Stromal cell of bone marrow (primary cell): ENCODE results near the gene ATP11A.
A peak's percentile ranks its signal among the peaks of the same experiment; 100 is the strongest.
"Not testable (repeated sequence)": the region's sequence is repeated elsewhere in the genome, so short reads cannot be mapped to it uniquely, and the experiment has no call there.

Experiments
- DNase-seq: peaks from one replicate; pipeline ENCODE4 v3.0.0-alpha.2; 2012; ENCODE audit warnings: low read depth

The ATP11A gene

GRCh38 chr13:112799394-112799793 is 109.6 kb downstream of the ATP11A start:
- DNase-seq = no peak

- DNase-seq = no peak
Measured at GRCh38 chr13:112800057-112800456, 110.2 kb downstream of the ATP11A start.

GRCh38 chr13:112800807-112801206 is 111.0 kb downstream of the ATP11A start:
- DNase-seq = not testable (repeated sequence)

GRCh38 chr13:112802802-112803195 is 113.0 kb downstream of the ATP11A start:
- DNase-seq = no peak

GRCh38 chr13:112803422-112803821 is 113.6 kb downstream of the ATP11A start:
- DNase-seq = no peak

GRCh38 chr13:112804374-112804773 is 114.5 kb downstream of the ATP11A start:
- DNase-seq = no peak

- no peak for DNase-seq
Measured at GRCh38 chr13:112806739-112807652, 117.2 kb downstream of the ATP11A start.

GRCh38 chr13:112807653-112808376 is 118.0 kb downstream of the ATP11A start:
- DNase-seq = no peak

GRCh38 chr13:112808377-112809140 is 118.7 kb downstream of the ATP11A start:
- DNase-seq = no peak

- DNase-seq = no peak
Measured at GRCh38 chr13:112809332-112810315, 119.8 kb downstream of the ATP11A start.

GRCh38 chr13:112810608-112811007 is 120.8 kb downstream of the ATP11A start:
- no peak for DNase-seq

- no peak for DNase-seq
Measured at GRCh38 chr13:112812306-112813055, 122.6 kb downstream of the ATP11A start.

- DNase-seq = no peak
Measured at GRCh38 chr13:112813552-112813951, 123.7 kb downstream of the ATP11A start.

GRCh38 chr13:112814905-112815585 is 125.2 kb downstream of the ATP11A start:
- peak; percentile 6 for DNase-seq

- DNase-seq = no peak
Measured at GRCh38 chr13:112815871-112816270, 126.0 kb downstream of the ATP11A start.

- no peak for DNase-seq
Measured at GRCh38 chr13:112818040-112818697, 128.3 kb downstream of the ATP11A start.

GRCh38 chr13:112818698-112819045 is 128.8 kb downstream of the ATP11A start:
- DNase-seq = no peak

GRCh38 chr13:112819111-112819510 is 129.3 kb downstream of the ATP11A start:
- DNase-seq = no peak

GRCh38 chr13:112819816-112820215 is 130.0 kb downstream of the ATP11A start:
- DNase-seq = no peak
